IPS-NIHi7 (cell line): Measurements from ENCODE around the gene TJAP1.
"Not testable (repeated sequence)": the region's sequence is repeated elsewhere in the genome, so short reads cannot be mapped to it uniquely, and the experiment has no call there.

Source experiments
- DNase-seq: peaks from one replicate; pipeline ENCODE4 v3.0.0; 2012; ENCODE audit warnings: mixed read lengths; ENCODE audit errors: extremely low spot score

Gene TJAP1

GRCh38 chr6:43524483-43524961 is 47.2 kb downstream of the TJAP1 start:
- DNase-seq = no peak

- no peak for DNase-seq
Observed at GRCh38 chr6:43532201-43532600, 54.8 kb downstream of the TJAP1 start.

- not testable (repeated sequence) for DNase-seq
Observed at GRCh38 chr6:43538986-43539385, 61.6 kb downstream of the TJAP1 start.

- DNase-seq = not testable (repeated sequence)
Observed at GRCh38 chr6:43539409-43539808, 62.0 kb downstream of the TJAP1 start.

GRCh38 chr6:43540507-43540906 is 63.1 kb downstream of the TJAP1 start:
- no peak for DNase-seq

GRCh38 chr6:43541774-43542471 is 64.6 kb downstream of the TJAP1 start:
- no peak for DNase-seq

- no peak for DNase-seq
Observed at GRCh38 chr6:43544461-43544860, 67.1 kb downstream of the TJAP1 start.

- no peak for DNase-seq
Observed at GRCh38 chr6:43547222-43547621, 69.9 kb downstream of the TJAP1 start.
